ENCODE data around the gene CLDN24.

Gene CLDN24

DNA sequence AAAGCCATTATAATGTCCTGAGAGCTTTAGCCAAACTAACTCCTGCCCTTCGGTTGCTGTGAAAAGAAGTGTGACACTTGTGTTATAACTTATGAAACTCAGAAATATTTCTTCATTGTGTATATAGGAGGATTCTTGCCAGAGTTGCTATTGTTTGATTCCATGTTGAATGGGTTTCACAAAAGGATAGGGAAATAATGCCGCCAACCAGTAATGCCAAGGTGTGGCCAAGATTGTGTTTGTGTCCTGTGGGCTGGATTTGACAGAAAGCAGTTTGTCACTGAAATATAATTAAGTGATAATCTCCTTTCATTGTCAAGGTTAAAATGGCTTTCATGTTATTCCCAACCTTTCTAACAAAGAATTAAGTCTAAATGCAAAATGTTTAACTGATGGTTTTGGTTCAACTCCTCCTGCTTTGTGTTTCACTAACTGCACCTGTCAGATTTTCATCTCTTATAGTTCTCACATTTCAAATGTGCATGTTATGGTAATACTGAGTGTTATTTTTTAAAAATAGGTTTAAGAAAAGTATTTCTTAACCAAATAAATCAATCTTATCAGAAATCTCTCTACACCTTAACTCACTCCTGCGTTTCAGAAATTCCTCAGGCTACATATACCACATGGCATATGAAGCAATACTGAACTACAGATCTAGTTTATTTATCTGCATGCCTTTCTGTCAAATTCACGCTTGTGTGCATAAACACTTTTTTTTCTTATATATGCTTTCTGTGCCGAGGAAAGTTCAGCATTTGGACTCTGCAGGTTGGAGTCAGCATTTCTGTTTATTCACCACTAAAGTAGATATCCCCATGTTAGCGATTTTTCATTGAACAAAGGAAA, 1.8 kb downstream of the CLDN24 start, which contains the start of gene CLDN22:
TSS of gene CLDN22 (minus strand) at position 66 of the 849 bp plus-strand sequence. CDS start at position 8, 58 bp downstream.
- no peak for DNase-seq

DNA sequence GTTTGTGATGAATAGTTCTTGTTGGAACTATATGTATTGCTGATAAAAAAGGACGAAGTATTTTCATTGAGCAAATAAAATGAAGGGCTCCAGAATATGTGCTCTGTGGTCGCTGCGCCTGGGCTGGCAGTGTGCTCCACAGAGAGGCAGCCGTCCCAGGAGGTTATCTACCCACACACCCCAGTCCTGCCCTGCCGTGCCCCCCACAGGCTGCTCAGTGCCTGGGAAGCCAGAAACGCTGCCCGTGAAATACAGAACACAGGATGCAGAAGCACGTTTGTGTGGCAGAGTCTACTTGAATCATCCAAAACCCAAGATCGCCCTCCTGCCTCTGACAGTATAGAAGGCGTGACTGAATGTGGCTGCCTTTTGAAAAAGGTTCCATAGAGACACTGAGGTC, 3.6 kb downstream of the CLDN24 start:
- no peak for DNase-seq

DNA sequence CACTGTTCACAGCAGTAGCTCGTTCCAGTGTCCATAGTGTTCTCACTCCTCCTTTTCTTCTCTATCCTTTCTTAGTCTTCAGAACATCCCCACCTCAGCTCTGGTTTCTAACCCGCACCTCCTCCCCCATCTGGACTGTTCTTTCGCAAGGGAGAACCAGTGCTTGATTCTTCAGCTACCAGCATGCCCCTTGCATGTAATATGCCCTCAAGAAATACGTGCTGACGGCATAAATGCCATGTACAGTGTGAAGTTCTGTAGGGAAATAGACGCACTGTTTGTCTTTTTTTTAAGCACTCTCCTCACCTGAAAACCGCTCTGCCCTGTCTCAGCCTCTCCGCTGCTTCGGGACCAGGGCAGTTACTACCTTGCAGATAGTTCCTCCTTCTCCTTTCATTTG, 7.4 kb downstream of the CLDN24 start:
- DNase-seq = no peak

DNA sequence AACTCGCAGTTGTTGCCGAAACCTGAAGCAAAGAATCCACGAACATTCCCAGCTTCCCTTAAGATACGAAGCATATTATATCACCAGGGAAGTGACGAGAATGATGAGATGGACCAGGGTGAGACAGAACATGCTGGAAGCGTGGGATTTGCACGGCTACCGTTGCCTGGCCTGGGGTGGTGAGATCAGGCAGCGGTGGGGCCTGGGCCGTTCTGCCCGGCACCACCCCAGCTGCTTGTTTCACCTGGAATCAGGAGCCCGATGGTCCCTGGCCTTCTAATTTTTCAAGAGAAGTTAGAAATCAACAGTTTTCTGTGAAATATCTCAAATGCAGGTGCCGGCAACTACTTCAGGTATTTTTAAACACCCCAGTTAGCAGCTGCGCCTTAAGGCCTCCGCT, 7.9 kb downstream of the CLDN24 start:
- DNase-seq = no peak

DNA sequence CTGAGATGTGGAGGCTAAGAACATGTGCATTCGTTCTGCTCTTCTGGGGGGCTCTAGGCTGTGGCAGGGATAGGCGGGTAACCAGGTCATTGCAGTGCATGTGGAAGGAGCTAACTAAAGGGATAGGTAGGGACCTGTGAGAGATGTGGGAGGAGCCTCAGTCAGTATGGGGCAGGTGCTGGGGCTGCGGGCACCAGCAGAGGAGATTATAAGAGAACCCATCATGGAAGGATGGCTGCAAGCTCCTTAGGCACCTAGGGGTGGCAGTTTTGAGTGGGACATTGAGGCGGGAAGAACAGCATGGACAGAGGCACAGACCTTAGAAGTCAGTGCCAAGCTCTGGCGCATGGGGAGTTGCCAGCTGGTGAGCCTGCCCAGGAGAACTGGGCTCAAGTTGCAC, 9.4 kb downstream of the CLDN24 start:
- no peak for DNase-seq

DNA sequence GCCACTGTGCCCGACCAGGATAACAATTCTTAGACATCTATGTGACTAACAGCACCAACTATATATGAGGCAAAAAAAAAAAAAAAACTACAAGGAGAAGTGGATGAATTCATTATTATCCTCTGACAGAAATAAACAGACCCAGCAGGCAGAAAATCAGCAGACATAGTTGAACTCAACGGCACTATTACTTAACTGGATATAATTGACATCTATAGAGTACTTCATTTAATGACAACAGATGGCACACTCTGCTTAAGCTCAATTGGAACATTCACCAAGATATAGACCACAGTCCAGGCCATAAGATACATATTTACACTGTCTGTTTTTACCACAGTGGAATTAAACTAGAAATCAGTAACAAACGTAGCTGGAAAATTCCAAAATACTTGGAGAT, 15.4 kb downstream of the CLDN24 start:
- no peak for DNase-seq

DNA sequence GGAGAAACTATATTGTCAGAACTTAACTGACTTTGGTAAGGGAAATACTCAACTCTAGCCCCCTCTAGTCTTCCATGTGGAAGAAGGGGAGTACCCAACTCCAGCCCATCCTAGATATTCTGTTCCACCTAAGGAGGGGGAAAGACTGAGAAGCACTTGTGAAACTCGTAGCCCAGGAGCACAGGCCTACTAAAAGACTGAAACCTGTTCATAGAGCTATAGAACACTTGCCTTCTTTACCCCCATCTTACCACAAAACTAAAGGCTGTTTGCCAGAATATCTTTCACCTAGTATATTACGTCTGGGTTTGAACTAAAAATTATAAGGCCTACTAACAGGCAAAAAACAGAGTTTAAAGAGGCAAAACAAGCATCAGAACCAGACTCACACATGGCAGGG, 17.7 kb downstream of the CLDN24 start:
- DNase-seq = no peak

DNA sequence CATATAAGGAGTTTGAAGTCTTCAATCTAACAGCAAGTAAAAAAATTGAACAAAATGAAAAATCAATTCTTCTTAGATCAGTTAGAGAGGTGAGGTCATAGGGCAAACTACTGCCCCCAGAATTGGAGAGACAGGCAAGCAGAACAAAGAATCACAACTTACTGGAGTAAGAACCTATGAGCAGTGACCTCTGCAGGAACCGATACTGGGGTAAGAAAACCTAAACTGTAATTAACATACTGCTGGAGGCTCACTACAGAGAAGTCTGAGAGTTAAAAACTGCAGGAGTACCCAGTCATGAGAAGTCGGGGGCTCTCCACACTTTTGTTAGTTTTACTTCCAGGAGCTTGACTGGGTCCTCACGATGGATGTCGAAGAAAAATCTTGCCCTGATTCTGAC, 18.2 kb downstream of the CLDN24 start:
- no peak for DNase-seq

DNA sequence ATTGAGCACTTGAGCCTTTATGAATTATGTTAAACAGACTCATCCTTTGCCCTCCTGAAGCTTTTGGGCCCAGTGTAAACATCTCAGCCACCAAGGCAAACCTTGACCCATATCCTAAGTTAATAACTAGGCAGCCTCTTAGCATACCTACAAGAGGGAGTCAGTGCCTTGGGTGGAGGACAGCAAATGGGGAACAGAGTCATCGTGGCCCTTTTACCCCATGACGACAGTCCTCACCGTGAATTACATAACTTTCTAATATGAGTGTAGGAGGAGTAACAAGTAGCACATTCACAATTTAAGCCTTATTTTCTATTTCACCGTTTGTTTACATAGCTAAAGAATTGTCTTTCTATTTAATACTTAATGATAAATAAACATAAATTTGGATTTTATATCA, 18.9 kb downstream of the CLDN24 start:
- DNase-seq = no peak

DNA sequence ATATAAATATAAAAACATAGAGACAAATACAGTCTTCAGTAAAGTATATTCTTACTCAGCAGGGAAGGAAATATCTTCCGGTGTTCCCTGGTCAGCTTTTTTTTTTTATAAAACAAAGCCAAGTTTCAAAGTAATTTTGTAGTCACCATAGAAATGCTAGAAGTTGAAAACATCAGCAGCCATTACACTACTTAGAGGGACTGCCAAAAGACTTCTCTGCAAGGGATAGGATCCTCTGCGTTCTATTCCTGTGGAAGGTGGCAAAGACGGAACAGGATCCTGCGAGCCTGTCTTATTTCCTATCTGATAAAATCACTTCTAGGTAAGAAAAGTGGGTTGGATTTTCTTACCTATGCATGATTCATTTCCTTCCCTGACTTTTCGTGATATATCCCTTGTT, 21.6 kb downstream of the CLDN24 start:
- DNase-seq = no peak

DNA sequence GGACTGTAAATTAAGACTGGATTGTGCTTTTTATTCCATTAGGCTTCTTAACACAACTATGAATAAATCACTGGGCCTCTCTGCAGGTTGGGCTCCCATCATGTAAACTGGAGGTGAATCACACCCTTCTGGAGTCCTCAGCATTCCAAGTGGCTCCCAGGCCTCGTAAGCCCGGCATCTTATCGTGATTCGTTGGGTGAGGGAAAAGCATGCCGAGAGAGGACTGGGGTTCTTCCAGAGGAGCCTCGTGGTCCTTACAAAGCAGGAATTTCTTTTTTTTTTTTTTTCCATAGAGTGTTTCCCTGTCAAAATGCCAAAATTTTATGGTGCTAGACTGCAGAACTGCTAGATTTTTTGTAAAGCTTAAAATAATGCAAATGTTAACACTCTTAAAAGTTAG, 22.2 kb downstream of the CLDN24 start:
- no peak for DNase-seq

DNA sequence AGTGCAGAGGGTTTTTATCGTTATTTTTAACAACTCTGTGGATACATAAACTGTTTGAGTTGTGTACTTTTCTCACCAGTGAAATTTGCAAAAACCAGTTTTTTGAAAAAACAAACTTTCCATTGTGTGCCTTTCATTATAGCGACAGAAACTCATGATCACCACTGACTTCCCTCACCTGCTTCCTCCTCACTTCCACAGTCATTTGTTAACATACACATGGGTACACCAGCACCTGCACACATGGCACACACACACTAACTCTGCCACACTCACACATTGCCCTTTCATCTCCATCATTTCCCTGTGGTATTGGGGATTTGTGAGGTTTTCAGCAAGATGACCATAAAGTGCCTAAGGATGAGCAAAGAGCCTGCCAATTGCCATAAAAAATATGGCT, 22.8 kb downstream of the CLDN24 start:
- DNase-seq = no peak

DNA sequence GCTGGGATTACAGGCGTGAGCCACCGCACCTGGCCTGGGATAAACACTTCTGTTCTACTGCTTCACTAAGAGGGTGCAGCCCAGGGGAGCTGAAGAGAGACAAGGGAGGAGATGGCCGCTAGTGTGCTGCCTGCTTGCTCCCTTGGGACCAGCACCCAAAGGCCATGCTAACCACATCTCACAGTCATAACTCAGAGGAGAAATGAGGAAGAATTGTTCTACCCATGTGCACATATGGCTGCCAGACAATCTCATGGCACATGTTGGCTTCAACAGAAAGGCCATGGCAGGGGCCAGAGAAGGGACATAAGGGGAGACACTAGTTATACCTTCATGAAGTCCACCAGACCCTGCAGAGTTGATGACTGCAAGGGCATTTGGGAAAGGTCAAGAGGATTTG, 24.6 kb downstream of the CLDN24 start:
- DNase-seq = no peak

DNA sequence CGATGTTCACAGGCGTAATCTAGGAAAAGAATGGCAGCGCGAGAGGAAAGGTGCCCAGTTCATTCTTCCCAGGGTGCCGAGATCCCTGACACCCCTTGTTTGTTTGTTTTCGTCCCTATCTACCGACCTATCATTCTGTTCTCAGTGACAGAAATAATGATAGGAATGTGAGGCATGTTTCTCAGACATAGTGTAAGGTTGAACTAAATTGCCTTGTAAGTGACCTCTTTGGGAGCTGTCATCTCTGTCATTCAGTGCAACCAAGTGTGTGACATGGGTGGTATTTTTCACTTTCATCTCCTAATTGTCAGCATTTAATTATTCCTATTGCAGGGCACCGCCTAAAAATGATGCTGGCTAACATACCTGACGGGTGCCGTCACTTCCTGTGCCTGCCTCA, 26.5 kb downstream of the CLDN24 start:
- DNase-seq = no peak

DNA sequence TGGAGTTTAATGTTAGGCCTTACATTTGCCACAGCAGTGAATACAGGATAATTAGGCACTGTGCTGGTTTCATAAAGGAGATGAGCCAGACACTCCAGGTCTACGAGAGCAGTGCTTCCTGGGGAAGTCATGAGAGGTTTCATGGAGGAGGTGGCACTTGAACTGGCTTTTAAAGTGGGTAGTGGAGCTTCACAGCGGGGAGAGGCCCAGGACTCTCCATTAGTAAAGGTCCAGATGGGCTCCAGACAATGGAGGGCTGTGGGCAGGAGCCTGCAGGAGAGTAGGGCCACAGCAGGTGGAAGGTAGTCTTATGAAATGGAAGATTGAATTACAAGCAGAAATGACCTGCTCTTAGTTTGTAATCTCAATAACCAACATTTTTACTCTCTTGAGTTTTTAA, 31.2 kb downstream of the CLDN24 start:
- DNase-seq = no peak

DNA sequence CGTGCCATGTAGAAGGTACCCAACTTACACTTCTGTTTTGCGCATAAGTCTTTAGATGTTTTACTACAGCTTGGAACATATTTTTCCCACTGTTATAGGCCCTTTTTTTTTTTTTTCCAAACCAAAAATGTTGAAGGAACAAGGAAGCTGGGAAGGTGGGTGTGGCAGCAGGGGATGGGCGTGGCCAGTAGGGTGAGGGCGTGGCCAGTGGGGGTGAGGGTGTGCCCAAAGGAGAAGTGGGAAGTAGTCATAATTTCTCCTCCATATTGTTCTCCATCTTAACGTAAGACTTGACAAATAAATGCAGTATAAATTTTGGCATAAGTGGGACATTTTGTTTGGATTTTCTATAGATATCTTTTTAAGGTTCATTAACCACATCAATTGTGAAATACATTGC, 32.5 kb downstream of the CLDN24 start:
- DNase-seq = no peak

DNA sequence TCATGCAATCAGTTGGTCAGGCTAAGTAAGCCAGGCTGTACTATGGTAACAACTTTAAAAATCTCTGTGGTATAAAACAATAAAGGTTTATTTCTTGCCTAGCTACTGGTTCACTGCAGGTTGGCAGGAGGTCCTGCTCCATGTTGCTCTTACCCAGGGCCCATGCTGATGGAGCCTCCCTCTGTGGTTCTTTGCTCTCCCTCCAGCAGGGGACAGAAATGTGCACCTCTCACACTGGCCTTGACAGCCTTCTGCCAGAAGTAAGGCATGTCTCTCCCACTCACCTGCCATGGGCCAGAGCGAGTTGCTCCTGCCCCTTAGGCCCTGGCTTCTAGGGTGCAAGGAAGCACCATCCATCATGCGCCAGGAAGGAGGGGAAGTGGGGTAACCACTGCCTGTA, 33.3 kb downstream of the CLDN24 start:
- DNase-seq = no peak

DNA sequence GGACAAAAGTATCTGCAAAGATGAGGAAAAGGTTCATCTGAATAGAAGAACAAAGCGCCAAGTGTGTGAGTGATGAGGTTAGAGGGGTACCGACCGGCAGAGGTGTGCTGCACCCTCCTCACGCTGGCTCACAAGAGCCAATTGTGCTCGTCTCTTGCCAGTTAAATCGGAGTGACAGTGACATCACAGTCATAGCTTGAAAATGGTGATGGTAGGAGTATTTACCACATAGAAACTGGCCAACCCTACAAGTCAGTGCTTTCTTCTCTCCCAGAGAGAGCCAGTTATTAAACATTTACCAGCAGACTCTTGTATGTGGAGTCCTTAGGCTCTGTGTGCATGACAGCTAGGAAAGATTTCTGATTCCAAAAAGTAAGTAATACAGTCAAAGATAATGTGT, 34.5 kb downstream of the CLDN24 start:
- DNase-seq = no peak

DNA sequence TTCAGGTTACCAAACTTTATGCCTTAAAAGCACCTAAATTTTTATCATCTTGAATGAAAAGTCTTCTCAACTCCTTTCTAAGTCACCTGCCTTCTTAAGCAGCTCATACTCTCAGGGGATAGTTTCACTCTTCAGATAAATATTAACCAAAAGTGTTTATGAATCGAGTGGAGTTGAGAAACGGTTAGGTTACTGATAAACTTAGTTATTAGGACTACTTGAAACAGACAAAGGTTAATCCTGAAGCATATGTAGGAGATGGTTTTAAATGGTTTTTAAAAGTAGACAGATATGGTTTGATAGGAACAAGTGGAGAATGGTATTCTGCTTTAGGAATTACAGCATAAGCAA, 34.9 kb downstream of the CLDN24 start:
- no peak for DNase-seq

DNA sequence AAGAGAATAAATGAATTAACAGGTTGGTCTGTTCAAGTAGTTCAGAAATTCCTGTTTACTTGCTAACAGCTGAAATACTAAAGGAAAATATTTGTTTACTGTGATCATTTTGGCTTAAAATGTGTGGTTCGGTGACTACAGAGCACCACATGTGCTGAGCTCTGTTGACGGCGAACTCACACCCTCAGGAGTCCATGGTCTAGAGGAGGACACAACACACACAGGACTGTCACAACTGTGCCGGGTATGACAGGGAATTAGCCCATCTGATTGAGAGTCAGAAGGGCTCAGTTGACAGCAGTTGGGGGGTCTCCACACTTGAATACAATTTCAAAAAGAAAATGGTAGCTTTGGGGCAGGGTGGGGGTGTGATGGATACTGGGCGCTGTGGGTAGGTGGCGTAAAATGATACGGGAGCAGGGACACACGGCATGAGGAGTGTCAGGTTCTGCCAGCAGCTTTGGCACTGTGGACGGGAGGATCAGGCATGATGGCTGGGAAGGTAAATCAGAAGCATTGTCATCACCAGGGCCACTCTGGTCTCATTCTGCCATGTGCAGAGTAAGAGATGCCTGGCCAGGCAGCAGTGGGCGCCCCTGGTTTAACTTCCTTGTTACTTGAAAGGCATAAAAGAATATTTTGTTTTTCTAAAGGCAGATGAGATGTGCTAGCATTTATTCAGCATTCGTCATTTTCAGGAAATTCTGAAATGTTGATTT, 35.5 kb downstream of the CLDN24 start:
- DNase-seq = no peak

DNA sequence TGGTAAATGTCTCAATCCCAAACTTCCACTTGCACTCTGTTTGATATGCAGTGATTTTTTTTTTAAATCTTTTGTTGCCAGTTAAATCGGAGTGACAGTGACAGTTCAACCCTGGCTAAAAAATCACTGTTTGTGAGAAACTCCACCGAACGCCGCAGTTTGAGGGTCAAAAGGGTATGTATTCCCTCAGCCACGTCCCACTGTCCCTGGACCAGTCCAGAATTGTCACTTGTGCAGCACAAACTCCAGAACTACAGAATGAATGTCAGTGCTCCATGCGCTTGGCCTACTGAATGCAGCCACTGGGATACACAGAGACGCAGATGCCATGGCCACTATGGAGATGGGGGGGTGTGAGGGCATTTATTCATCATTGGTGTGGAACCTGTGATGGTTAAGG, 36.3 kb downstream of the CLDN24 start:
- DNase-seq = no peak

DNA sequence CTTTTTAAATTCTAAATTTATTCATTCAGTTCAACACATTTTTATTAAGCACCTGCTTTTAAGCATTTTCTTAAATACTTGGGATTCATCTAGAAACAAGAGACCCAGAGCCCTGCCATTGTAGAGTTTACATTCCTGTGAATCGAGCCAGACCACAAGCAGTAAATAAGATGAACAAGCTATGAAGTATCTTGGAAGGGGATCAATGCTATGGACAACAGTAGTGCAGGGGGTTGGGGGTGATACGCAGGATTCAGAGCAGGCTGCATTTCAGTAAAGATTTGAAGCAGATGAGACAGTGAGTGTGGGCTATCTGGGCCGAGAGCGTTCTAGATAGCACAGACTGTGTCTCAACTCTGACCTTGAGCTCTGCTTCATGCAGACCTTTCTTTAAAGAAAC, 37.3 kb downstream of the CLDN24 start:
- DNase-seq = no peak

DNA sequence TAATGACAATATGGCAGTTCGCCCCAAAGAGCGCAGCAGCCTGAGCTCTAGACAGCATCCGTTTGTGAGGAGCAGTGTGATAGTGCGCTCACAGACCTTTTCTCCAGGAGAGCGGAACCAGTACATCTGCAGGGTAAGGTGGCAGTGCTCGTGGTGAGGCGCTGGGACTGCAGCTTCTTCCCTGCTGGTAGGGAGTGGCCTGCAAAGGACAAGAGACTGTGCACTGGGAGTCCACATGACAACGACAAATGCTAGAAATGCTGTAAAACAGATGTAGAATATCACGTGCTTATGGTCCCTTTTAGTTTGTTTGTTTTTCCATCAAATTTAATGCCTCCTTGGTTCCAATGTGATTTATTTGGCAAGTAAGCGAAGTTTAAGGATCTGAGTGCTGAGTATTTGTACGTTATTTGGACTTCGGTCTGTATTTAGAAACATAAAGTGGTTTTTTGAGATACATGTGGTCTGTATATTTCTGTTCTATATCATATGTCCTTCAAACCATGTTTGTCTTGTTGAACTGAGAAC, 37.9 kb downstream of the CLDN24 start:
- DNase-seq = no peak

DNA sequence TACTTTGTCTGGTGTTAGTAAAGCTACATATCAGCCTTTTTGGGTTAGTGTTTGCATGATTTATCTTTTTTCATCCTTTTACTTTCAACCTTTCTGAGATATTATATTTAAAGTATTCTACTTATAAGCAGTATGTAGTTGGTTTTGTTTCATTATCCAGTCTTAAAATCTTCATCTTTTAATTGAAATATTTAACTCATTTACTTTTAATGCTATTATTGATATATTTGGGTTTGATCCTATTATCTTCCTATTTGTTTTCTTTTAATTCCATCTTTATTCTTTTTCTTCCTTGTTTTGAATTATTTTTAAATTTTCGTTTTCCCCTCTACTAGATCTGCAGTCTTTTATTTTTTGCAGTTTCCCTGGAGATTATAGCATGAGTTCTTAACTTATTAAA, 46.1 kb downstream of the CLDN24 start:
- no peak for DNase-seq
